DMS114 treated with DMSO at 0.1 percent for 48 hours (cell line): ENCODE results near the gene DPH3.

ENCODE experiments used
- DNase-seq: peaks from one replicate; lab custom pipeline; 2025; ENCODE audit not compliant: unreplicated experiment; lab: John Stamatoyannopoulos, UW

DPH3 gene

DNA sequence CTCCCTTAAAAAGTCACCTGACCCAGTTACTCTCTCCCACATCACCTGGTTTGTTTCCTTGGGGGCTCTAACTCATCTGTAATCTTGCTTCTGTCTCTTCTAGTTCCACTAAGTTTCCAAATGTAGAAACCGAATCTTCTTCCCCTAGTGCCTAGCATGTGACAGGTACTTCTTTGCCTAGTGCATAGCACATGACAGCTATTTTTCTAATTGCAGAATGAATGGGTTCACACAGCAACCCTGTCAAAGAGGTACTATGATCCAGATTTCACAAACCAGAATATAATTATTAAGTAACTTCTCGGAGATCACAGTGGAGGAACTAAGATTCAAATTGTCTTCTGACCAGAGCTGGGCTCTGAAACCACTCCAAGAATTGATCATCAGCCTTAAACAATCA lies 7.4 kb downstream of the DPH3 start:
- no peak for DNase-seq

DNA sequence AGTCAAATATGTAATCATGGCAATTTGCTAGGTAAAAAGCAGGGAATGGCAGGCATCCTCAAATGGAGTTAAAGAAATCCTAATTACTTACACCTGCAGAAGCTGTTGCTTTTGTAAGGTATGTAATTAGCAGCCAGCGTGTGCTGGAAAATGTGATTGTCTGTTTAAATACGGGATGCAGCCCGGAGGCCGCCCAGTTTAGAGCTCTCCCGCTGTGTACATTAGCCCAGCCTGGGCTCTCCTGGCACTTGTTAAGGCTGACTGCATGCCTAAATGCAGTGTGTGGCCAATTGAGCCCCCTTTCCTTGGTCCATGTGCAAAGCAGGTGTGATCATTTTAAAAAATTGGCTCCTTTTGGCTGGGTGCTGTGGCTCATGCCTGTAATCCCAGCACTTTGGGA lies 9.0 kb downstream of the DPH3 start:
- DNase-seq, result no peak

DNA sequence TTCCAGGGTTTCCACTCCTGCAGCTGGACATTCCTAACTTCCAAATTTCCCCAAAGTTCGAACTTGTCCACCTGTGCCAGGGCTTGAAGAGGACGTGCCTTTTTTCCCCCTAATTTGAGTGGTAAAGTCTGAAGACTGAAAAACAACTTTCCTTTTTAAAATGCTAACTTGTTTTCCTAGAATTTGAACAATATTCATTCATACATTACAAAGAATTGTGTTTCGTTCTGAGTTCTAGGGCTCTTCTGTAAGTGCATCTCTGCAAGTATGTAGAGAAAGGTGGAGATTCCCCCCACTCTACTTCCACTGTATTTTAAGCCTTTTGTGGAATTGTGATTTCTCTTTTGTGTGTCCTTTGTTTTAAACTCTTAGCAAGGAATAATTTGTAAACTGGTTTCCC lies 9.4 kb downstream of the DPH3 start:
- no peak for DNase-seq

DNA sequence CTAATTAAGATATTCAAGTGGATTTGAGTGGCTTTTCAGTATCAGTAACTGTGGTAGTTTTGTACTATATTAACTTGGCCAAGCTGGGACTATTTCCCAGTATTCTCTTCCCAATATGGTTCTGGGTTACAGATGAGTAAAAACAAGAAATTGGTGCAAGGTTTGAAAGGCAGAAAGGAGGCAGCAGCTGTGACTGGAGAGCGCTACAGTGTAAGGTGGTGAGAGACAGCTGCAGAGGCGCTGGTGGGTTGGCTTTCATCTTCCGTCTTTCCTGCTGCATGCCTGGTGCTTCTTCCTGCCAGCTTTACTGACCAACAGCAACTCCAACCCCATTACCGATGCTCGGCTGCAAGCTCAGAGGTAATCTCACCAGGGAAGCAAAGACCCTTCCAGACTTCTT lies 9.8 kb downstream of the DPH3 start:
- no peak for DNase-seq

DNA sequence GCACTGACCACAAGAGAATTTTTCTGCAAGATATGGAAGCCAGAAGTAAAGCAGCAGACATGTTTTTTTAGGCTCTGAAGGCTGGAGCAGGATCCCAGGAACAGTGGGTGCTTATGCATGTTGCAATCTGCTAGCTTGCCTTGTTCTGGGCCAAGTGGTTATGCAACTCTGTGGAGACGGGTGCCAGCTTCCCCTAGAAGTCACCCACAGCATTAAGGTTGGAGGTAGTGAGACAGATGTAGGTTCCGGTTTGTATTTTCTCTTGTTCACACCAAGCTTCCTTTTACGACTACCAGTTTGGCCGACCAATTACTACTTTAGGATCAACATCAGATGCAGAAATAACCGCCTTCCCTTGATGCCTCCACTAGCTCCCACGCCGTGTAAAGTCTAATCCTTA lies 11.1 kb downstream of the DPH3 start:
- no peak for DNase-seq

DNA sequence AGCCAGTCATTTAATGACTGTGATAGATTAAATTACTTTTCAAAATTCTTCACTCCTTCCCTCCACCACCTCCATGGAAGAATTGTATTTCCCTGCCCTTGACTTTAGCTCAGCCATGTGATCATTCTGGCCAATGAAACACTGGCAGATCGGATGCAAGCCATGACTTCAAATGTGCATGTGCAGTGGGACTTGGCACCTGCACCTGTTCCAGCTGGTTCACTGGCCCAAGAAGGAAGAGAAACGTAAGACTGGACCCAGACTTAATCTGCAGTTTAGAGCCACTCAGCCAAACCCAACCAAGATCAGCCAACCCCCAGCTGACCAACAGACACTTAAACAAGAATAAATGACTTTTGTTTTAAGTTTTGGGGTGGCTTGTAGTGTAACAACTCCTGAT lies 11.8 kb downstream of the DPH3 start:
- no peak for DNase-seq

DNA sequence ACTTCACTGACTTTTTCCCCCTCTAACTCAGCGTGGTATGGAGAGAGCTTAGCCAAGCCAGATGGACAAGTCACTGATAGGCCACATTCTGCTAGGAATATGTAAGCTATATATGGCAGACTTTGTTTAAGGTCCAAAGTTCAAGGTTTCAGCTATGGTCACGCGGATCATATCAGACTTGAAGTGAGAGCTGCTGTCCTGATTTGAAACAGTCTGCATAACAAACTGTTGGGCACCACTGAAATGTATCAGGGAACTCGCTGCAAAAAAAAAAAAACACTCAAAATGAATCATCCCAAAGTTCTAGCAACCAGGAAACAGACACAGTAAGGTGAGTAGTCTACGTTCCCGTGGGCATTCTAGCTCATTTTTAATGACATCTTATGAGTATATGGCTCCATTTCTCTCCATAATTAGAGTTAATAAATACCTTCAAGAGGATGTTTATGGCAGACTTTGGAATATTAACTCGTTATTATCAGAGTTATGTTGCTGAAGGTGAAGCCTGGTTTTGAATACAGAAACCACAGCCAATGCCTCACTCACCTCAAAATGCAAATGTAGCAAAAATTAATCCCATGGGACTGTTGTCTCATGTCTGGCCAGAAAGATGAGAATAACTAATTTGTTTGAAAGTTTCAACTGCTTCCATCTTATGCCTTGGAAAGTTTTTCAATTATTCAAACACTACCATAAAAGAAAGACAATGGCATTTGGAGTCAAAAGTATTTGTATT lies 12.3 kb downstream of the DPH3 start:
- DNase-seq, result no peak

DNA sequence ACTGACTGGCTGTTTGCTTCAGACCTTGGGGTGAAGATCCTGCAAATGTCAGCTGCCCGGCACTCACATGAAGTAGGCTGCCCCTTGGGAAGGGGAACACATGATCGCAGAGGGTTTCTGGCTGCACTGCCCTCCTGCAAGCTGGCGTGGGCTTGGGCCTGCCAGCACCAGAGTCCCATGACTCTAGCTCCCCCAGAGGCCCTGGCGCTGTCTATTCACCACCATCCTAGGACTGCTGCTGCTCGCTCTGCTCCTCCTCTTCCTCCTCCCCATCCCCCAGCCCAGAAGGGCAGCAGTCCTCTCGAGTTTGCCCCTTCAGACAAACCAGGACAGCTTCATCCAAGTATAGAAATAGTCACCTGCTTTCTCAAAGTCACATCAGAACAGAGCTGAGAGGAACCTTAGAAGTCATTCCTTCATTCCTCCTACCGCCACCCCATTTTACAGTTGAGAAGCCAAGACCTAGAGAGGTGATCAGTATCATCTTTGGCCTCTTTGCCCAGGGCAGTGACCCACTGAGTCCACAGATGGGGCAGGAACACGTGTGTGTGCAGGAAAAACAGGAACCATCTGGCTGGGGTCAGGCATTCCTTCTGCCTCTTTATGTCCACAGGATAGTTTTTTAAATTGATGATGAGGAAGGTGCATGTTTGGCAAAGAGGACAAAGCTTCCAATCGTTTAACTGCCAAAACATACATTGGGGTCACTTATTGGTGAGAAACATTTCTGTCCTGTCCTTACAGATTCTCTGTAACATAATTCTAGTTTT lies 13.2 kb downstream of the DPH3 start:
- DNase-seq, result no peak

DNA sequence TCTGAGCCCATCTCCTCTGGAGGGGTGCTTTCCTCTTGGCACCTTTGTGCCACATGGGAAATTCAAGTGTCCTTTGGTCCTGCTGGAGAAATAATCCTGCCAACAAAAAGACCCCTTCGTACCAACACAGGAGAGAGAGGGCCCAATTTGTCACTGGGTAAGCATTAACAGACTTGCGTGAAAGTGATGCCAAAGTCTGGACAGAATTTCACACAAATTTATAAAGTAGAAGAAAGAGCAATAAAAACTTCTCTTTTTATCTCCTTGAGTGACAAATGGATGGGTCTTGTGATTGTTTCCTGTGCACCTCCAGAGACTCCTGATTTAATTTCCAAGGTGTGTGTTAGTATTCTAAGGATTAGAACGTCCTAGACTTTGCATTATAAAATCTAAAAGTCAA lies 14.9 kb downstream of the DPH3 start:
- DNase-seq, result no peak

DNA sequence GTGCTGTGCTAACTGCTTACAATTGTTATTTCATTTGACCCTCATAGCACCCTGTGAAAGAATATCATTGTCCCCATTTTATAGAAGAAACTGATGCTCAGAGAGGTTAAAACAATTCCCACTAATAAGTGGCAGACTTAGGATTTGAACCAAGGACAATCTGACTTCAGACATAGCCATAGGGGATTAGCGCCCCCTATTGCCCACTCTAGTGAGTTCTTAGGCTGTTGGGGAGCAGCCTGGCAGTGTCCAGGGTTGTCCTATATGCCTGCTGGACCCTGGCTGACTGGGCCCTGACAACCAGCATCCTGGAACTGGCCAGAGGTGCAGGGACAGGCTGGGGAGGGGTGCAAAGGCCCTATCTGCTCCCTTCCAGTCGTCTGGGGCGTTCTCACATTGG lies 15.4 kb downstream of the DPH3 start:
- DNase-seq, result no peak

DNA sequence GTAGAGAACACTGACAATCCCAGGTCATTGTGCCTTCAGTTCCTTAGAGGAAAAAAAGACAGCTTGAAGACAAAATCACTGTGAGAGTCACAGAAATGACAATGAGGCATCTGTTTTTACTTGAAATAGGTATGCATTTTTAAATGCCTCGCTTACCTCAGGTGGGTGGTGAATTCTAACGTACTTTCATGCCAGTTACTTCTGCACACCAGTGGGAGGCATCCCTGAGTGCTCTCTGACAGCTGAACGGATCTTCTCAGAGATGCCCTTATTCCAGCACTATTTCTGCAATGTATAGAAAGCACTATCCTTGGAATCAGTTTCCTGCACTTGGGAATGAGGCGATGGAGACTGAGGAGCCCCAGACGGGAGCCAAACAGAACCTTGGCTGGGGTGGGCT lies 16.2 kb downstream of the DPH3 start:
- DNase-seq, result no peak

DNA sequence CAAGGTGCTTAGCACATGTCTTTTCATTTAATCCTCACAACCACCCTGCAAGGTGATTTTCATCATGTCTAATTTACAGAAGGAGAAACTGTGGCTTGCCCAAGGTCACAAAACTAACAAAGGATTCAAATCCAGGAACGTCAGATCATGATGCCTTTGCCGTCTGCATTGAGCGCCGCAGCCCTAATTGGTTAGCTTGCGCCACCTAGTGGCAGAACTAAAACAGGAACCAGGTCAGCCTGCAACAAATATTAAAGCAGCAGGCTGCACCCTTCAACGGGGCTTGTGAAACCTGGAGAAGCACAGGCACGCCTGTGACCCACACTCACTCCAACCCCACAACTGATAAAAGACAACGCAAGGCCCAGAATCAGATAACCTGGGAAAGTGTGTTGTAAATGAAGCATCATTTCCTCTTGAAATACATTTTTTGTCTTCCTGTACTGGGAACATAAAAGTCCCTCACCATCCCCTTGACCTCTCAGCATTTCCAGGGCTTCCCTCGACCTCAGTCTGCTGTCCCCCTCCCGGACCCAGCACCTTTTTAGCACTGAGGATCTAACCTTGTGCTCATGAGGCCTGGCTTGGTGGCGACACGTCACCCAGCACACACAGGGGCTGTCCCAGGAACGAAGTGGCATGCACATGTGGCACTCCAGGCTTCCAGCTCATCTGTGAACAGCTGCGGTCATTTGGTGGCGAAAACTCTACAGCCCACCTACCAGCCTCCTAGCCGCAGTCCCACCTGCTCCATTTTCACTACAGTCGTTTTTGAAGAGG lies 17.3 kb downstream of the DPH3 start:
- peak; percentile 78 for DNase-seq

DNA sequence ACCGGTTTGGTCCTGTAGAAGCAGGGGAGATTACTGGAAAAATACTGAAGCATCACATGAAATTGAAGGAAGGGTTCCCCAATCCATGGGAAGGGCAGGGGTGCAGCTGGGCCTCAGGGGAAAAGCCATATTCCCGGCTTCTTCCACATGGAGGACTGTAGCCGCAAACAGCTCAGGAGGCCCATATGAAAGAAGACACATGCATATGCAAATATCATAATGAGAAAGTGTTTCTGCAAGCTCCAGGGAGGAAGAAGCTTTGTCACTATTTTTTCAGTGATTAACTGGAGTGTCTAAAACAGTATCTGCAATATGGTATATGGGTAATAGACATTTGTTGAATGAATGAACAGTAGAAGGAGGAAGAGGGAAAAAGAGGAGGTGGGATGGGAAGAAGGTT lies 19.1 kb downstream of the DPH3 start:
- no peak for DNase-seq

DNA sequence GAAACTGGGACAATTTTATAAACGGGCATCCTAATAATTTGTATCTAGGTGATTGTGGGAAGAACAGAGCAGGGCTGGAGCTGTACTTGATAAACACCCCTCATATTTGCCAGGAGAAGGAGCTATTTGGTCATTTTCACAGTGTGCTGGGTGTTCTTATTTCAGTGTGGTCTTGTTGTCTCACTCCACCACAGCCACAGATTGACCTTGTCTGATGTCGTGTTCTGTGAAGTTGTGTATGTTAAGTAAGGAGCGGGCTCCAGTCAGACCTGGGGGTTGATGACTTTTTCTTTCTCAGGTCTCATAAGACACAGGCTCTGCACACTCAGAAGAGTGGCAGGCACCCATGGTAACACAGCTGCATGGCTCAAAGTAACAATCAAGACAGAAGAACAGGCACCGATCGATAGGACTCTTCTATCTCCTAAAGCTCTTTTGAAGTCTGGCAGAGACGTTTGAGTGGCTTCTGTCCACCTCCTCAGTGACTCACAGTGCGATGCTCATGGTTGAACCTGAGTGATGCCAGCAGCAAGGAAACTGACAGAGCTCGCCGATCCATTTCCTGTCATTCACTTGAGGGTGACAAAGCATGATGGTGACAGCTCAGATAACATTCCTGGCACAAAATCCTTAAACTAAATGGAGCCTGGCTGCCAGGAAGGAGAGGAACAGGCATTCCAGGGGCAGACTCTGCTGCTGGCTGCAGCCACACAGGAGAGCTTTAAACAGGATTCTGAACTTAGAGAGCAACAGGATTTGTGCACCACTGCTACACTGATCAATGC lies 20.8 kb downstream of the DPH3 start:
- DNase-seq, result no peak

DNA sequence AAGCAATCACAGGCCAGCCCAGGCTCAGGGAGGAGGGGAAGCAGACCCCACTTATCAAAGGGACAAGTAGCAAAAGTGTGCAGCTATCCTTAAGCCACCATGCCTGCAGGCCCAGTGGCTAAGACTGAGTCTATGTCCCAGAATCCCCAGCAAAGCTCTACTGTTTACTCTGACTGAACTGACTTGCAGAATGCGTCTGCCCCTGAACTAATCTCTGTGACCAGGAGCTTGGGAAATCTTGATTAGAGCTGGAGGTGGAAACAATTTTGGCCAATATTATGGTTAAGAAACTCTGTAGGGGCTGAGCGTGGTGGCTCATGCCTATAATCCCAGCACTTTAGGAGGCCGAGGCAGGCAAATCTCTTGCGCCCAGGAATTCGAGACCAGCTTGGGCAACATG lies 22.6 kb downstream of the DPH3 start:
- DNase-seq, result no peak

DNA sequence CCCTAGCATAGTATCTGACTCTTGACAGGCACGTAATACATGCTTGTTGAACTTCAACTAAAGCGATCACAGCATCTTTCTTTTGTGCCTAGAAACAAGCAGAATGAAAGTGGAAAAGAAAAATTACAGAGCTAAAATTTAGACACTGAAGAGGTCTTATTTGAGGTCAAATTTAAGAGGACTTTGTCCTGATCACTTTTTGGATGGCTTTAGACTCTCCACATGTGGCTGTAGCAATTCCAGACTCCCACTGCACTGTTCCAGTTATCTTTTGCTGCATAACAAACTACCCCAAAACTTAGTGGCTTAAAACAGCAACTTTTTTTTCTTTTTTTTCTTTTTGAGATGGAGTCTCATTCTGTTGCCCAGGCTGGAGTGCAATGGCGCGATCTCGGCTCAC lies 23.5 kb downstream of the DPH3 start:
- DNase-seq, result no peak

DNA sequence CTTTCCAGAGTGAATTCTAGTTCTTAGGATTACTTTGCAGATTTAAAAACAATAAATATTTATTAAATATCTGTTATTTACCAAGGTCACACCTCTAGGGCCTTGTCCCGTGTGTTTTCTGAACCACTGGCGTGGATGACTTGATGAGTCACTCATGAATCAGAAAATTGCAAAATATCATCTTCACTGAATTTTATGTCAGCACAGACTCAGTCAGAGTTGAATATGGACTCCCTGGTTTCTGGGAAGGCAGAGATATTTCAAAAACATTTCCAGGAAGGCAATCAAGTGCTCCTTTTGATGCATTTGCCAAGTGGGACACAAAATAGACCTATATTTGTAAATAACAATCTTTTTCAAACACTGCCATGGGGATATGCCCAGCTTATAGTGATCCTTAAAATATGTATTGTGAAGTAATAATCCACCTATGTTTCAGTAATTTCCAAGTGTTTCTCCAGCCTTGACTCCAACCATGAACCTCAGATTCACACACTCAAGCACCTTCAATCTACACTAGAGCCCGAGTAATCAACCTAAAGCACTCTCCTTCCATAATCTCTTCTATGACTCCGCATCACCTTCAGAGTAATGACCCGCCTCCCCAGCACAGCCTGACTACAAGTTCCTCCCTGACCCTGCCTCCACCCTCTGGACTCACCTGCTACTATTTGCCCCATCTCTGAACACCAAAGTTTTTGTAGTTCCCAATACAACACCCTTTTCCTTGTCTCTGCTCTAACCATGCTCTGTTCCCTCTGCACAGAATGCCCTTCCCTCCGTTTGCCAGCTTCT lies 24.3 kb downstream of the DPH3 start:
- DNase-seq, result no peak

DNA sequence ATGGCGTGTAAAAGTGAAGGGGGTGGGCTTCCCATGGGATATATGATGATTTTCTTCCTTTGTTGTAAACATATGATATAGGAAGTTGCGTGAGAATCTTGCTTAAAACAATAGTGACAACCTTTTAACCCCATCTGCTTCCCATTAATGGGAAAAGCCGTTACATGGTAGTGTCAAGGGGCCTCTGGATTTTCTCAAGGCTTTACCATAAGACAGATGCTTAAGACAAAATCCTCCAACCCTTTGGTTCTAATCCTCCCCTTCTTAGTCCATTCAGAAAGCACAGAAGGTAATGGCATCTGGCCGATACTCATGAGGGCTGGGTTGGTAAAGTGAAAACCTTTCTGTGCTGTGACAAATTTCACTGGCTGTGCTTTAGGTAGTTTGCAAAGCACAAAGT lies 25.0 kb downstream of the DPH3 start:
- no peak for DNase-seq

DNA sequence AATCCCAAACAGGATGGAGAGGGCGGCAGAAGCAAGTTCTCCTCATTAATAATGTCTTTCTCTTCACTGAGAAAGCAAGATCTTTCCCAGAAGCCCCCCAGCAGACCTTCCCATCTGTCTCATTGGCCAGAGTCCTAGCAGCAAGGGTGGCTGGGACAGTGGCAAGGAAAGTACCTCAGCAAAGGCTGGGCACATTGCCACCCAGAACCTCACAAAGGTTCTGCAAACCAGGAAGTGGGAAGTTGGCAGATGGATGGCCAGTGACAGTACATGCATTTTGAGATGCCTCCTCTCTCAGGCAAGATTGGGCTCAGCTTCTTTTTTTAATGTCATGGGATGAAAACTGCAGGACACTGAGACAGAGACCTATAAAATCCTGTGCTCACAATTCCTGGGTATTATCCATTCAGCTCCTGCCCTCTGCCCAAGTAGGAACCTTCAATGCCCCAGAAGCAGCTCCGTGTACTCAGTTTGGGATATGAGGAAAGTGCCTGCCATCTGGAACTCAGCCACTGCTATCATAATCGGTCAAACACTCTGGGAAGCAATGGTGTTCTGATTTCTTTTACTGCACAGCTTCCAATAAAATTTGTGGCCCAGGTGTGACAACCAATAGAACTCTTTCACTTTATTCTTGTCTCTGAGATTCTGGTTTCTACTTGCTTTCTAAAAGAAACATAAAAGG lies 25.5 kb downstream of the DPH3 start:
- DNase-seq, result no peak

DNA sequence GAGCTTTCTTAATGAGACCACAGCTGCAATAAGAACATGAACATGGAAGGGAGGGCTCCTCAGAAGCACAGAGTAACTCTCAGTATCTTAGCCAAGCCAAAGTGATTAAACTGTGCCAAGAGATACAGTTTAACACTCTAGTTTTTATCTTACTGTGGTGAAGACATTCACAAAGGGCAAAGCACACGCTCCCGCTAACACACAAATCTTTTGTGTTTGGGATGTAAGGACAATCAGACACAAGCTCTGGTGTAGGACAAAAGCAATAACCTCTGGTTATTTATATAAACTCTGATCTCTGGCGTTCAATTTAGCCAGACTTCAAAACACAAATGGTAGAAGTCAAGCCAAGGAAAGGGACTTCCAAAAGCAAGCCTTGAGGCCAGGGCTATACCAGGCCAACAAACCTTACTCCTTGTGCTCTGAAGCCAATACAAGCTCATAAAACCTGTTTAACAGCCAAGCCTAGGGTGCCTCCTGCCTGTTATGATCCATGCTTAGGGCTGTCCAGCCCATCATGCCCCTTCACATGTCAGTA lies 27.8 kb downstream of the DPH3 start:
- no peak for DNase-seq
